T47D (cell line): Measurements from ENCODE around the gene PPARA.

ENCODE experiments used
- DNase-seq, 2 experiments: peaks; one replicate each; pipeline versions ENCODE4 v3.0.0 to v3.0.0-alpha.2; 2011 to 2012; ENCODE audit warnings: low read depth in 1 of 2, low spot score in 1 of 2
- JUND ChIP-seq: IDR thresholded peaks from 2 replicates; pipeline ENCODE4 v1.6.1; 2012; ENCODE audit warnings: low read depth
- in situ Hi-C: cut with HindIII; loops from 2 replicates; pipeline ENCODE4 v1.10.0; 2016; ENCODE audit warnings: low sequenced_read_pairs, low pct_unique_long_range_greater_than_20kb

PPARA gene

DNA sequence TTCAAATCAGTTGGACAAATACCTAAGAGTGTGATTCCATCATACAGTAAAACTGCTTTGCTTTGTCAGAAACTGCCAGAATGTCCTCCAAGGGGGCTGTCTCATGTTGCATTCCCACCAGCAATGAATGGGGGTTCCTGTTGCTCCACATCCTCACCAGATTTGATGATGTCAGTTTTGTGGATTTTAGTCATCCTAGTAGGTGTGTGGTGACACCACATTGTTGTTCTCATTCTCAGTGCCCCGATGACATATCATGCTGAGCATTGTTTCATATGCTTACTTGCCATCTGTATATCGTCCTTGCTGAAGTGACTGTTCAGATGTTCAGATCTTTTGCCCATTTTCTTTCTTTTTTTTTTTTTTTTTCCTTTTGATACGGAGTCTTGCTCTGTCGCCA, 62.7 kb downstream of the PPARA start:
- no peak for DNase-seq
- no peak for TF ChIP-seq JUND
- in situ Hi-C loops: no loop called here

DNA sequence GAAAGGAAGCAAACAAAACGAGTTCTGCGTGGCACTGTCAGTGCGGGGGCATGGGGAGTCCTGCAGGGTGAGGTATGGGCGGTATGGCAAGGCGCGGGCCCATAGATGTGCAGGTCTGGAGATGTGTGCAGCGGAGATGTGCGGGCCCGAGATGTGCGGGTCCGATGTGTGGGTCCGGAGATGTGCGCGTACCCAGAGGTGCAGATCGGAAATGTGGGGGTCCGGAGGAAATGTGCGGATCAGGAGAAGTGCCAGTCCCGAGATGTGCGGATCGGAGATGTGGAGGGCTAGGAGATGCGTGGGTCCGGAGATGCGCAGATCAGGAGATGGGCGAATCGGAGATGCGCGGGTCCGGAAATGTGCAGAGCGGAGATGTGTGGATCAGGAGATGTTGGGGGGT, 63.8 kb downstream of the PPARA start:
- no peak for DNase-seq
- in situ Hi-C loops: no loop called here
- no peak for TF ChIP-seq JUND

DNA sequence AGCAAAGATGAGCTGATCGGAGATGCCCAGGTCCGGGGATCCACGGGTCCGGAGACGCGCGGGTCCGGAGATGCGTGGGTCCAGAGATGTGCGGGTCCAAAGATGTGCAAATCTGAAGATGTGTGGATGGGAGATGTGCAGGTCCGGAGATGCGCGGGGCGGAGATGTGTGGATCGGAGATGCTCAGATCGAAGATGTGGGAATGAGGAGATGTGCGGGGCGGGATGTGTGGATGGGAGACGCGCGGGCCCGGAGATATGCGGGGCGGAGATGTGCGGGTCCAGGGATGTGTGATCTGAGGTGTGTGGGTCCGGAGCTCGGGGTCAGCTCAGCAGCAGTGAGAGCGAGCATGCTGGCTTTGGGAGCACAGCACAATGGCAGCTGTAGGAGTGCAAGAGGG, 64.3 kb downstream of the PPARA start:
- no peak for TF ChIP-seq JUND
- DNase-seq: no peak
- in situ Hi-C loops: no loop called here

DNA sequence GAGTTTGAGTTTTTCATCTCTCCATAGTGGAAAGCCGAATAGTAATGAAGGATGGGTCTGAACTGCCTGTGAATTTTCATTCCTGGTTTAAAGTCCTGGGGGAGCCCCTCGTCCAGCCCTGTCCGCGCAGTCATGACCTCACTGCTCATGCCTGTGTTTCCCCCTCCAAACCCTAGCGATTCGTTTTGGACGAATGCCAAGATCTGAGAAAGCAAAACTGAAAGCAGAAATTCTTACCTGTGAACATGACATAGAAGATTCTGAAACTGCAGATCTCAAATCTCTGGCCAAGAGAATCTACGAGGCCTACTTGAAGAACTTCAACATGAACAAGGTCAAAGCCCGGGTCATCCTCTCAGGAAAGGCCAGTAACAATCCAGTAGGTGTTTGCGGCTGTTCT, 69.3 kb downstream of the PPARA start:
- DNase-seq: no peak
- in situ Hi-C loops: no loop called here
- TF ChIP-seq JUND: no peak

GRCh38 chr22:46220921-46221320, 70.6 kb downstream of the PPARA start:
- in situ Hi-C loops: no loop called here
- no peak for DNase-seq
- no peak for TF ChIP-seq JUND

DNA sequence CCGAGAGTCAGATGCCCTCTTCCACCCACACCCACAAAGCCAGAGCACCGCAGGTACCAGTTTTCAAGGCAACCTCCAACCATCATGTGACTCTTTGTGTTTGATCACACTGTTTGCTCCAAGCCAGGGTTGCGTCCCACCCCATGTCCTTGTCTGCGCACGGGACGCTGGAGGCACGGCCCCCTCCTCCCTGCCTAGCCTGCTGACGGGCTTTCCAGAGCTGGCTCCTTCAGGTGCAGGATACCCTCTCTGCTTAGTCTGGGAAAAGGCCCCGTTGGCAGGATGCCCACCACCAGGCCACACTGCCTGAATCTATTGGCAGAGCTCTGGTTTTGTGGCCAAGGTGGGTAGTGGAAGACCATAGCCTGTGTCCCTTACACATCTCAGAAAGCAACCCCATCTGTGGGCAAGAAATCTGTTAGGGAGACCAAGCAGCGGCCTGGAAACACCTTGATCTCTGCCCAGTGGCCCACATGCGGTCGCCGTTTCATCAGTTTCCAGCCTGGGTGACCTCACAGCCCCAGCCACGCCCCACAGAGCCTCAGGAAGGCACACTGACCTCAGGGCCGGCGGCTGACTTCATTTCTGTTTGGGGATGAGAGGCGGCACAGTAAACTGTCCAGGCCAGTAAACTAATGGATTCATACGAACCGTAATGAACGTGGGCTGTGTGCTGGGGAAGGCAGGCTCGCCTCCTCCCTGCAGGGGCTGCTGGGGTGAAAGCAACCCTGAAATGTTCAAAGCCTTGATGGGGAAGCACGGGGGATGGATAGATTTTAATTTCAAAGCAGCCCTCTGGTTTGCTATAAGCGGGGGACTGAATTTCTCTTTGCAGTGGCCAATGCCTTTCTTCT, 73.9 kb downstream of the PPARA start:
- no peak for TF ChIP-seq JUND
- in situ Hi-C loops: no loop called here
- DNase-seq: no peak

- no peak for TF ChIP-seq JUND
- DNase-seq: no peak
These were observed 74.6 kb downstream of the PPARA start for GRCh38 chr22:46224898-46225290.

GRCh38 chr22:46225631-46226030, 75.3 kb downstream of the PPARA start:
- in situ Hi-C loops: no loop called here
- TF ChIP-seq JUND: no peak

More at GRCh38 chr22:46224898-46225290, 74.6 kb downstream of the PPARA start:
- in situ Hi-C loops: no loop called here

GRCh38 chr22:46226577-46226976, 76.3 kb downstream of the PPARA start:
- no peak for DNase-seq
- no peak for TF ChIP-seq JUND
- in situ Hi-C loops: no loop called here

More at GRCh38 chr22:46225631-46226030, 75.3 kb downstream of the PPARA start:
- DNase-seq: no peak

DNA sequence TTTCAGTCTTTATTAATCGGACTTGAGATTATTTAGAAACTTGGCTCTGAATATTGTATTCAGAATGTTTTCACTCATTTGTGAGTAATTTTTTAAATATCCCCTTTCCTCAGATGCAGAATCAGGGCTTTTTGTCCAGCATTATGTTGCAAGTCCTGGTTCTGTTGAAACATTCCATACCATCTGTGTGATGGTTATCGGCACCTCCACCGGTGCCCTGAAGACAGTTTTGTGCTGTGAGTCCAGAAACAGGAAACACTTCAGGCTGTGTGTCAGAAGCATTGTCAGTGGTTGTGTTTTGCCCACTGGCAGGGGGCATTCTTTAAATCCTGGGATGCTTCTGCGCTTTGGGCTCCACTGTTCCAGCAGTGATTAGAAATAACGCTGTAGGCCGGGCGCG, 79.4 kb downstream of the PPARA start:
- peak; percentile 33 to 67 for DNase-seq

DNA sequence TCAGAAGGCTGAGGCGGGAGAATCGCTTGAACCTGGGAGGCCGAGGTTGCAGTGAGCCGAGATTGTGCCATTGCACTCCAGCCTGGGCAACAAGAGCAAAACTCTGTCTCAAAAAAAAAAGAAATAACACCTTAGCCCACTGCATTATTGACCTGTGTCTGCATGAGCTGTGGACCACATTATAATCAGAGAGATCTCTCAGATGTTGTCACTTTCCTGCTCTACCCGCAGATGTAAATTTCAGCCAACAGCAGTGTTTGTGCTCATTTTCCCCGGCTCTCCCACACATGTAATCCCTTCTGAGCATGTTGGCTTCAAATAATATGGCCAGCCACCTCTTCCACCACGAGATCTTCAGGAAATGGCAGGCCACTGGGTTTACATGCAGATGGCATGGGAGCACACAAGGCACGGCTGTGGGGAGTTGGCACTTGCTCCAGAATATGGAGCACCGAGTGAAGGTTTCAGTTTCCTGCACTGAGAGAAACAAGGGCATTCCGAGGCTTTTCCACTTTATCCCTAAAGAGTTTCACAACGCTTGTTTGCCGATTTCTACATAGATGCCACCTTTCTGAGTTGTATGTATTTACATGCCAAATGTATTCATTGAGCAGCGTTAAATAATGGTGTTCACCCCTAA, 80.1 kb downstream of the PPARA start:
- peak in 1 of 2 experiments; percentile 10 for DNase-seq
- no peak for TF ChIP-seq JUND
- in situ Hi-C loops: no loop called here

More for the DNA sequence above, 79.4 kb downstream of the PPARA start:
- in situ Hi-C loops: no loop called here
- TF ChIP-seq JUND: no peak

- in situ Hi-C loops: no loop called here
- TF ChIP-seq JUND: no peak
- no peak for DNase-seq
These were observed 82.9 kb downstream of the PPARA start for GRCh38 chr22:46233231-46233630.

- in situ Hi-C loops: no loop called here
- no peak for DNase-seq
- no peak for TF ChIP-seq JUND
These were observed 84.6 kb downstream of the PPARA start for GRCh38 chr22:46234969-46235368.
